SK-N-SH (cell line): ENCODE data around the gene RCCD1. TPM values are rescaled to one million over a fixed set of nuclear protein-coding genes. Genes with fewer than 3 reads are reported as not detected.

ENCODE experiments used
- CTCF ChIA-PET: fragments of 300-600, 350-600 bp; formaldehyde crosslinking; extraction: SDS; loops from one replicate; lab custom pipeline; 2021; lab: Yijun Ruan, JAX
- POLR2A ChIA-PET: fragments of 350-600 bp; sonication (Branson Sonifier 250); formaldehyde crosslinking; extraction: SDS; loops from one replicate; lab custom pipeline; 2020; ENCODE audit warnings: antibody characterized with exemption, inconsistent platforms; lab: Yijun Ruan, JAX
- DNase-seq: peaks from one replicate; pipeline ENCODE4 v3.0.0; 2012
- H2AFZ ChIP-seq: fragments of 200-600 bp; sonication (generic); 2 replicates; pipeline ENCODE4 v1.8.1; 2016; ENCODE audit warnings: antibody characterized with exemption, mild to moderate bottlenecking, low read depth
- H3F3A ChIP-seq: fragments of 200-600 bp; sonication (generic); replicated peaks from 2 replicates; pipeline ENCODE3; 2016; ENCODE audit warnings: antibody characterized with exemption, mild to moderate bottlenecking; ENCODE audit not compliant: insufficient read depth
- H3K27ac ChIP-seq, 2 experiments: fragments of 200-500 bp in 1 of 2; fragments of 200-600 bp in 1 of 2; sonication (Bioruptor generic) in 1 of 2; sonication (generic), shearing (Covaris generic) in 1 of 2; 2 replicates each; pipeline versions ENCODE4 v1.5.1 to v1.6.1; 2014 to 2016; ENCODE audit warnings: low read depth in 2 of 2, inconsistent platforms in 1 of 2, low read length in 1 of 2, mild to moderate bottlenecking in 1 of 2, mixed read lengths in 1 of 2
- H3K27me3 ChIP-seq: fragments of 200-600 bp; sonication (generic), shearing (Covaris generic); 2 replicates; pipeline ENCODE4 v1.6.1; 2016; ENCODE audit warnings: mixed run types; ENCODE audit not compliant: insufficient read depth
- H3K36me3 ChIP-seq, 2 experiments: fragments of 200-500 bp in 1 of 2; fragments of 200-600 bp in 1 of 2; sonication (Bioruptor generic) in 1 of 2; sonication (generic) in 1 of 2; replicated peaks in 1 of 2; 2 replicates each; pipeline versions ENCODE3 to v1.5.1; 2014 to 2016; ENCODE audit warnings: low read length in 1 of 2, mild to moderate bottlenecking in 1 of 2; ENCODE audit not compliant: insufficient read depth in 2 of 2, control insufficient read depth in 1 of 2
- H3K4me1 ChIP-seq, 2 experiments: fragments of 200-500 bp in 1 of 2; fragments of 200-600 bp in 1 of 2; sonication (Bioruptor generic) in 1 of 2; sonication (generic), shearing (Covaris generic) in 1 of 2; 2 replicates each; pipeline versions ENCODE4 v1.5.1 to v1.6.1; 2014 to 2016; ENCODE audit warnings: low read depth in 1 of 2, low read length in 1 of 2, mixed run types in 1 of 2; ENCODE audit not compliant: insufficient read depth in 2 of 2, control insufficient read depth in 1 of 2
- H3K4me2 ChIP-seq: fragments of 200-600 bp; sonication (generic), shearing (Covaris generic); 2 replicates; pipeline ENCODE4 v1.6.1; 2017; ENCODE audit warnings: mixed run types
- H3K4me3 ChIP-seq, 2 experiments: fragments of 200-500 bp in 1 of 2; fragments of 200-600 bp in 1 of 2; sonication (Bioruptor generic) in 1 of 2; sonication (generic), shearing (Covaris generic) in 1 of 2; 2 replicates each; pipeline versions ENCODE4 v1.5.1 to v1.8.1; 2014 to 2016; ENCODE audit warnings: low read depth in 2 of 2, inconsistent platforms in 1 of 2, low read length in 1 of 2, mild to moderate bottlenecking in 1 of 2, mixed read lengths in 1 of 2, moderate library complexity in 1 of 2
- H3K79me2 ChIP-seq: fragments of 200-600 bp; sonication (generic); 2 replicates; pipeline ENCODE4 v1.8.1; 2017; ENCODE audit warnings: mild to moderate bottlenecking; ENCODE audit not compliant: insufficient read depth
- H3K9ac ChIP-seq: fragments of 200-600 bp; sonication (generic); 2 replicates; pipeline ENCODE4 v1.6.1; 2017; ENCODE audit warnings: mixed run types
- H3K9me2 ChIP-seq: fragments of 200-600 bp; sonication (generic); 2 replicates; pipeline ENCODE4 v1.6.1; 2017; ENCODE audit warnings: mixed run types
- H3K9me3 ChIP-seq: fragments of 200-600 bp; sonication (generic); 2 replicates; pipeline ENCODE4 v1.6.1; 2017; ENCODE audit warnings: mixed run types, mild to moderate bottlenecking, moderate library complexity
- H4K20me1 ChIP-seq: fragments of 200-600 bp; sonication (generic); 2 replicates; pipeline ENCODE4 v1.6.1; 2017; ENCODE audit warnings: mild to moderate bottlenecking, mixed run types; ENCODE audit not compliant: insufficient read depth
- CHD2 ChIP-seq: fragments of 150-350 bp; IDR thresholded peaks from 2 replicates; pipeline ENCODE4 v1.6.1; 2018; ENCODE audit warnings: low read length; ENCODE audit not compliant: partially characterized antibody
- ELF1 ChIP-seq: IDR thresholded peaks from 2 replicates; pipeline ENCODE4 v1.4.0; 2012
- EP300 ChIP-seq, 2 experiments: IDR thresholded peaks; 2 replicates each; pipeline versions ENCODE4 v1.4.0 to v1.6.1; 2012; ENCODE audit warnings: borderline replicate concordance in 1 of 2, low read depth in 1 of 2, low read length in 1 of 2
- EZH2phosphoT487 ChIP-seq: fragments of 200-600 bp; sonication (generic); IDR thresholded peaks from 2 replicates; pipeline ENCODE4 v1.6.1; 2017; ENCODE audit warnings: low read depth, mixed run types, mild to moderate bottlenecking, antibody characterized with exemption, moderate library complexity, borderline replicate concordance
- FOXJ3 ChIP-seq: sonication (generic); formaldehyde crosslinking; IDR thresholded peaks from 2 replicates; pipeline ENCODE4 v1.5.1; 2020; ENCODE audit warnings: mild to moderate bottlenecking, missing genetic modification reagents
- FOXM1 ChIP-seq: IDR thresholded peaks from 2 replicates; pipeline ENCODE4 v1.4.0; 2012; ENCODE audit warnings: low read depth, mild to moderate bottlenecking
- GATA2 ChIP-seq: sonication (generic); formaldehyde crosslinking; IDR thresholded peaks from 2 replicates; pipeline ENCODE4 v1.5.0; 2020; ENCODE audit warnings: mild to moderate bottlenecking, missing genetic modification reagents
- JUND ChIP-seq: IDR thresholded peaks from 2 replicates; pipeline ENCODE4 v1.4.0; 2012
- MAX ChIP-seq: IDR thresholded peaks from 2 replicates; pipeline ENCODE4 v1.4.0; 2012; ENCODE audit warnings: low read depth
- MEF2A ChIP-seq: IDR thresholded peaks from 2 replicates; pipeline ENCODE4 v1.4.0; 2012; ENCODE audit warnings: low read depth, borderline replicate concordance
- MXI1 ChIP-seq: IDR thresholded peaks from 2 replicates; pipeline ENCODE4 v1.6.1; 2012; ENCODE audit warnings: mild to moderate bottlenecking, low read depth, low read length, improper control_type of control experiment
- NFIC ChIP-seq: IDR thresholded peaks from 2 replicates; pipeline ENCODE4 v1.4.0; 2012; ENCODE audit warnings: borderline replicate concordance
- REST ChIP-seq: IDR thresholded peaks from 2 replicates; pipeline ENCODE4 v1.6.1; 2012; ENCODE audit warnings: mild to moderate bottlenecking, low read depth, low read length, moderate library complexity
- RFX5 ChIP-seq: IDR thresholded peaks from 2 replicates; pipeline ENCODE4 v1.6.1; 2012; ENCODE audit warnings: mild to moderate bottlenecking, improper control_type of control experiment, low read length
- RXRA ChIP-seq: IDR thresholded peaks from 2 replicates; pipeline ENCODE4 v1.4.0; 2012; ENCODE audit warnings: low read depth, mild to moderate bottlenecking, borderline replicate concordance
- SIN3A ChIP-seq: IDR thresholded peaks from 2 replicates; pipeline ENCODE4 v1.6.1; 2012; ENCODE audit warnings: low read depth, mild to moderate bottlenecking, low read length, moderate library complexity, borderline replicate concordance
- TEAD4 ChIP-seq: IDR thresholded peaks from 2 replicates; pipeline ENCODE4 v1.4.0; 2012; ENCODE audit warnings: mild to moderate bottlenecking, borderline replicate concordance; ENCODE audit not compliant: insufficient read depth
- USF1 ChIP-seq: IDR thresholded peaks from 2 replicates; pipeline ENCODE4 v1.4.0; 2012; ENCODE audit warnings: low read depth, borderline replicate concordance
- WGBS: methylation state at CpG from one replicate; pipeline ENCODE4 v1.1.6; 2017; ENCODE audit warnings: low lambda C conversion rate; 5-methylcytosine and 5-hydroxymethylcytosine counted together
- polyA plus RNA-seq, 3 experiments: library from polyadenylated mRNA; depleted of rRNA; stranded (reverse); fragments of >200 nt; gene quantifications; 2 replicates each; pipeline ENCODE4 v1.2.3, GENCODE V29; 2012

RCCD1 gene
- polyA plus RNA-seq, 1 of the 3 experiments (the other 2 are of a cell fraction) = 21.2 TPM

- no peak for TF ChIP-seq USF1
- TF ChIP-seq SIN3A = no peak
- TF ChIP-seq MEF2A = no peak
- TF ChIP-seq RFX5 = no peak
- TF ChIP-seq, all 33 proteins: peak for 0
Observed at GRCh38 chr15:90950676-90951075, 4.0 kb upstream of the RCCD1 start (continued).

GRCh38 chr15:90952901-90953677 is 1.6 kb upstream of the RCCD1 start:
- Histone ChIP-seq H3K27ac (no peak overlapping the region), H3K9ac (no peak overlapping the region), H3K79me2 (peaks cover 22% of the 10 kb centered on the region), H3K9me2 (no peaks in the 10 kb centered on the region), H3K4me3 (no peak overlapping the region), H3K4me2 (no peak overlapping the region), H4K20me1 (no peaks in the 10 kb centered on the region), H3K4me1 (peaks cover 0 to 23% of the 10 kb centered on the region in 2 experiments; a peak in 1 of 4 replicates), H2AFZ (no peak overlapping the region), H3K27me3 (no peaks in the 10 kb centered on the region), H3F3A (peaks cover 12% of the 10 kb centered on the region), H3K36me3 (peaks cover 10 to 44% of the 10 kb centered on the region in 2 experiments), H3K9me3 (no peaks in the 10 kb centered on the region)
- POLR2A ChIA-PET = interaction anchor here (2.6 kb wide), 1 partner anchor 20 kb away, joined by 23 read pairs; the partner anchor contains the start of genes HDDC3 and UNC45A
- CTCF ChIA-PET = interaction anchor here (1.1 to 10.8 kb wide), 5 partner anchors 11 to 98 kb away, joined by 3 to 186 read pairs (median 3); partner anchors contain the start of genes HDDC3 and UNC45A
- 98% methylated on average over 6 of the region's 14 CpGs for WGBS
- DNase-seq = no peak
- TF ChIP-seq MAX = no peak
- TF ChIP-seq ELF1 = no peak
- TF ChIP-seq MEF2A = no peak
- TF ChIP-seq JUND = no peak

- no peak for DNase-seq
- ChIA-PET POLR2A (interaction anchor here (0.5 to 2.6 kb wide), 9 partner anchors 8 to 565 kb away, joined by 3 to 23 read pairs (median 3); partner anchors contain the start of genes HDDC3 and UNC45A), CTCF (interaction anchor here (1.0 to 10.8 kb wide), 9 partner anchors 11 to 318 kb away, joined by 3 to 186 read pairs (median 3); partner anchors contain the start of genes HDDC3 and UNC45A)
- Histone ChIP-seq H4K20me1 (no peaks in the 10 kb centered on the region), H3K9ac (0 out of 2 replicates have a peak overlapping the region, but pooled peaks have one; percentile 94), H3K9me2 (no peaks in the 10 kb centered on the region), H3F3A (peaks cover 12% of the 10 kb centered on the region), H3K9me3 (no peaks in the 10 kb centered on the region), H2AFZ (peak overlapping the region; percentile 94), H3K27me3 (no peaks in the 10 kb centered on the region), H3K4me2 (peak overlapping the region; percentile 86), H3K4me1 (peaks cover 0 to 23% of the 10 kb centered on the region in 2 experiments; a peak in 1 of 4 replicates), H3K4me3 (peak overlapping the region in 1 of 2 experiments; percentile 81; a peak in 1 of 4 replicates), H3K27ac (peak overlapping the region in 1 of 2 experiments; percentile 88; a peak in 1 of 4 replicates), H3K79me2 (peaks cover 27% of the 10 kb centered on the region), H3K36me3 (peaks cover 9 to 37% of the 10 kb centered on the region in 2 experiments)
- WGBS = 79% methylated on average over 16 of the region's 16 CpGs
- no peak for TF ChIP-seq NFIC
- no peak for TF ChIP-seq RFX5
- no peak for TF ChIP-seq REST
- no peak for TF ChIP-seq EP300 (IDR thresholded peaks at IDR 0.05; ENCODE audit: borderline replicate concordance in 1 of 2, low read depth in 1 of 2, low read length in 1 of 2)
- no peak for TF ChIP-seq EZH2phosphoT487
- no peak for TF ChIP-seq GATA2 (CRISPR knock-in tag)
- TF ChIP-seq FOXM1 = no peak
- no peak for TF ChIP-seq CHD2
- no peak for TF ChIP-seq MEF2A
- no peak for TF ChIP-seq MXI1
- no peak for TF ChIP-seq RXRA
- no peak for TF ChIP-seq FOXJ3 (CRISPR knock-in tag)
- no peak for TF ChIP-seq TEAD4
Observed at GRCh38 chr15:90953947-90954711, 555 bp upstream of the RCCD1 start.
